ENCODE measurements around the gene EFNA2. TPM values are rescaled to one million over a fixed set of nuclear protein-coding genes. Genes with fewer than 3 reads are reported as not detected.

Gene EFNA2
- total RNA-seq, 4 donors from 2014 or later = not detected

GRCh38 chr19:1312767-1313694 is 27.4 kb downstream of the EFNA2 start:
- Histone ChIP-seq H3K27me3 (peaks cover 0 to 82% of the 10 kb centered on the region in 2 donors), H3K4me3 (no peak overlapping the region), H3K4me1 (peaks cover 0 to 11% (median 4%) of the 10 kb centered on the region in 4 donors), H3K27ac (no peak overlapping the region), H3K9me3 (no peaks in the 10 kb centered on the region), H3K36me3 (no peaks in the 10 kb centered on the region)
- 59 to 77% methylated on average over 40 to 48 of the region's 61 CpGs for WGBS, 2 donors
- DNase-seq (ENCODE audit: low spot score in 2 of 2) = no peak
- TF ChIP-seq EP300 (IDR thresholded peaks at IDR 0.05) (no peak), POLR2A (IDR thresholded peaks at IDR 0.05) (no peak)
- TF ChIP-seq, protein P1, sequence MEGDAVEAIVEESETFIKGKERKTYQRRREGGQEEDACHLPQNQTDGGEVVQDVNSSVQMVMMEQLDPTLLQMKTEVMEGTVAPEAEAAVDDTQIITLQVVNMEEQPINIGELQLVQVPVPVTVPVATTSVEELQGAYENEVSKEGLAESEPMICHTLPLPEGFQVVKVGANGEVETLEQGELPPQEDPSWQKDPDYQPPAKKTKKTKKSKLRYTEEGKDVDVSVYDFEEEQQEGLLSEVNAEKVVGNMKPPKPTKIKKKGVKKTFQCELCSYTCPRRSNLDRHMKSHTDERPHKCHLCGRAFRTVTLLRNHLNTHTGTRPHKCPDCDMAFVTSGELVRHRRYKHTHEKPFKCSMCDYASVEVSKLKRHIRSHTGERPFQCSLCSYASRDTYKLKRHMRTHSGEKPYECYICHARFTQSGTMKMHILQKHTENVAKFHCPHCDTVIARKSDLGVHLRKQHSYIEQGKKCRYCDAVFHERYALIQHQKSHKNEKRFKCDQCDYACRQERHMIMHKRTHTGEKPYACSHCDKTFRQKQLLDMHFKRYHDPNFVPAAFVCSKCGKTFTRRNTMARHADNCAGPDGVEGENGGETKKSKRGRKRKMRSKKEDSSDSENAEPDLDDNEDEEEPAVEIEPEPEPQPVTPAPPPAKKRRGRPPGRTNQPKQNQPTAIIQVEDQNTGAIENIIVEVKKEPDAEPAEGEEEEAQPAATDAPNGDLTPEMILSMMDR (IDR thresholded peaks at IDR 0.05) = no peak

- no peak for DNase-seq (ENCODE audit: low spot score in 2 of 2)
- H3K36me3 ChIP-seq = no peaks in the 10 kb centered on the region
- H3K27ac ChIP-seq = no peak overlapping the region
- peaks cover 0 to 85% of the 10 kb centered on the region in 2 donors for H3K27me3 ChIP-seq
- H3K4me3 ChIP-seq = no peak overlapping the region
- peaks cover 0 to 17% (median 4%) of the 10 kb centered on the region in 4 donors for H3K4me1 ChIP-seq
- 65 to 71% methylated on average over 30 to 32 of the region's 32 CpGs for WGBS, 2 donors
- no peaks in the 10 kb centered on the region for H3K9me3 ChIP-seq
- no peak for TF ChIP-seq EP300 (IDR thresholded peaks at IDR 0.05)
These were observed 28.3 kb downstream of the EFNA2 start for GRCh38 chr19:1313695-1314613.

DNA sequence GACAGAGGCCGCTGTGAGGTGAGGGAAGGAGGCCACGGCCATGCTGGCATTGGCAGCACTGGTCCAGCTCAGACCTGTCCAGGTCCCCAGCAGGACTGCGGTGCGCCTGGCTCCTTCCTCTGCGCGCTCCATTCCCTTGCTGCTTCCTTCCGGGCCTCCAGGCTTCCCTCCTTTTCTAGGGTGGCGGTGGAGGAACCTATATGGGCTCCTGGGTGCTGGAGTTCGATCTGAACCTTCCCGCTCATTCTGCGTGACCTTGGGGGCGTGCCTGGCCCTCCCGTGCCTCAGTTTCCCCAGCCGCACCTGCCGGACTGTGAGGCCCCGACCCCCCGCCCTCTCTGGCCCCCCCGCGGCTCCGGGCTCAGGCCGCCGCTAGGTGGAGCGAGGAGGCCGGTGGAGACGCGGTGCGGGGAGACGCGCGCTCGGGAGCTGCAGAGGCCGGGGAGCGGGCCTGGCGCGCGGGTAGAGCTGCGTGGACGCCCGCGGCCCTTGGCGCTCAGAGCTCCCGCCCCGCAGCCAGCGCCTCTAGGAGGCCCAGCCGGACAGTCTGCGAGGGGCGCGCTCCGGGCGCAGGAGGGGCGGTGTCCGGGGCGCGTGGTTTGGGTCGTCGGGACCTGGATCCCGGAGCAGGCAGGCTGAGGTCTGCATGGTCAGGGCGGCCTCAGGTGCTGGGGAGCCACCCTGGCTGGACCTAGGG is 29.9 kb downstream of the EFNA2 start:
- no peaks in the 10 kb centered on the region for H3K36me3 ChIP-seq
- H3K4me3 ChIP-seq = peak overlapping the region in 2 of 4 donors; percentile 12 to 35
- peaks cover 0 to 23% (median 4%) of the 10 kb centered on the region in 4 donors for H3K4me1 ChIP-seq
- DNase-seq (ENCODE audit: low spot score in 2 of 2) = no peak
- peaks cover 0 to 88% of the 10 kb centered on the region in 2 donors for H3K27me3 ChIP-seq
- no peak overlapping the region for H3K27ac ChIP-seq
- TF ChIP-seq POLR2A (IDR thresholded peaks at IDR 0.05) = no peak
- TF ChIP-seq EP300 (IDR thresholded peaks at IDR 0.05) = no peak
- TF ChIP-seq, protein P1 (IDR thresholded peaks at IDR 0.05) = peak; percentile 43 to 75 (median 51)
- no peaks in the 10 kb centered on the region for H3K9me3 ChIP-seq
- 11 to 16% methylated on average over 31 to 56 of the region's 58 CpGs for WGBS, 2 donors

DNA sequence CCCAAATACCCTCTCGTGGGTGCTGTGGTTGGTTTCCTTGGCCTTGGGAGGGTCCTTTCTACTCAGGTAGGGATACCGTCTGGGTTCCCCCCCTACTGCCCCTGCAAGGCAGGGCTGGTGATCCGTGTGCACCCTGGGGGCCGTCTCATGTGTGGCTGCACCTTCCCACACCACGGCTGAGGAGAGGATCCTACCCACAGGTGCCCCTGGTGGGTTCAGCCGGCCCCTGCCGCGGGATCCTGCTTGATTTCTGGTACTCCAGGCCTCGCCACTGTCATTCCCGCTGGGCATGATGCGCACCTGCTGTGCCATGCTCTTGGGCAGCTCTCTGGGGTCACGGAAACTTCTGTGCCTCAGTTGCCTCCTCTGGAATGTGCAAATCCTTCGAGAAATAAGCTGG is 30.8 kb downstream of the EFNA2 start:
- Histone ChIP-seq H3K27ac (no peak overlapping the region), H3K4me1 (peaks cover 0 to 23% (median 4%) of the 10 kb centered on the region in 4 donors), H3K36me3 (no peaks in the 10 kb centered on the region), H3K4me3 (no peak overlapping the region), H3K9me3 (no peaks in the 10 kb centered on the region), H3K27me3 (peaks cover 0 to 91% of the 10 kb centered on the region in 2 donors)
- WGBS, 2 donors = 83 to 85% methylated on average over 8 to 10 of the region's 13 CpGs
- TF ChIP-seq POLR2A (IDR thresholded peaks at IDR 0.05) (no peak), EP300 (IDR thresholded peaks at IDR 0.05) (no peak)
- TF ChIP-seq, protein P1 (IDR thresholded peaks at IDR 0.05) = no peak
- no peak for DNase-seq (ENCODE audit: low spot score in 2 of 2)
